HG03469 (cell line): ENCODE data around the gene ATL3.
"Not testable (repeated sequence)": the region's sequence is repeated elsewhere in the genome, so short reads cannot be mapped to it uniquely, and the experiment has no call there.

Experiments
- ATAC-seq: cut with Tn5 transposase; IDR thresholded peaks from one replicate; pipeline ENCODE4 v1.9.1; 2021; ENCODE audit warnings: mild to moderate bottlenecking, moderate library complexity, moderate number of reproducible peaks; ENCODE audit not compliant: unreplicated experiment

Gene ATL3

GRCh38 chr11:63682066-63683021 lies 11.2 kb upstream of the ATL3 start:
- no peak for ATAC-seq

- peak; percentile 88 for ATAC-seq
Measured at GRCh38 chr11:63681321-63682065, 10.3 kb upstream of the ATL3 start, which contains the start of gene RTN3. RTN3 (plus strand) TSS chr11:63681500; CDS start chr11:63681637, 137 bp downstream.

GRCh38 chr11:63680834-63681320 lies 9.7 kb upstream of the ATL3 start:
- ATAC-seq, result no peak

GRCh38 chr11:63673579-63673978 lies 2.4 kb upstream of the ATL3 start:
- no peak for ATAC-seq

- no peak for ATAC-seq
Measured at GRCh38 chr11:63672936-63673539, 1.9 kb upstream of the ATL3 start.

- ATAC-seq, result no peak
Measured at GRCh38 chr11:63672156-63672463, 934 bp upstream of the ATL3 start.

- ATAC-seq, result no peak
Measured at GRCh38 chr11:63670433-63671321, 499 bp downstream of the ATL3 start.

GRCh38 chr11:63670096-63670432 lies 1.1 kb downstream of the ATL3 start:
- no peak for ATAC-seq

GRCh38 chr11:63667995-63668795 lies 3.0 kb downstream of the ATL3 start:
- ATAC-seq, result no peak

- ATAC-seq, result no peak
Measured at GRCh38 chr11:63666874-63667273, 4.3 kb downstream of the ATL3 start.

GRCh38 chr11:63663809-63664208 lies 7.4 kb downstream of the ATL3 start:
- no peak for ATAC-seq

- no peak for ATAC-seq
Measured at GRCh38 chr11:63660972-63661371, 10.2 kb downstream of the ATL3 start.

- no peak for ATAC-seq
Measured at GRCh38 chr11:63652671-63653070, 18.5 kb downstream of the ATL3 start.

- no peak for ATAC-seq
Measured at GRCh38 chr11:63643205-63643604, 28.0 kb downstream of the ATL3 start.

- no peak for ATAC-seq
Measured at GRCh38 chr11:63641727-63642126, 29.4 kb downstream of the ATL3 start.

- ATAC-seq, result no peak
Measured at GRCh38 chr11:63639199-63639832, 31.9 kb downstream of the ATL3 start.

- ATAC-seq, result not testable (repeated sequence)
Measured at GRCh38 chr11:63638436-63638835, 32.7 kb downstream of the ATL3 start.

GRCh38 chr11:63635762-63636465 lies 35.3 kb downstream of the ATL3 start:
- ATAC-seq, result no peak

- ATAC-seq, result no peak
Measured at GRCh38 chr11:63629426-63629825, 41.8 kb downstream of the ATL3 start.
